HG02678 (cell line): ENCODE measurements around the gene TTLL4.

Experiments
- ATAC-seq: cut with Tn5 transposase; IDR thresholded peaks from one replicate; pipeline ENCODE4 v1.9.1; 2021; ENCODE audit warnings: mild to moderate bottlenecking, moderate library complexity; ENCODE audit not compliant: unreplicated experiment

TTLL4 gene

GRCh38 chr2:218781691-218782527 lies 71.3 kb downstream of the TTLL4 start, which contains the start of gene CYP27A1:
CYP27A1 (plus strand) TSS chr2:218782147; CDS start chr2:218782183, 36 bp downstream.
- no peak for ATAC-seq

DNA sequence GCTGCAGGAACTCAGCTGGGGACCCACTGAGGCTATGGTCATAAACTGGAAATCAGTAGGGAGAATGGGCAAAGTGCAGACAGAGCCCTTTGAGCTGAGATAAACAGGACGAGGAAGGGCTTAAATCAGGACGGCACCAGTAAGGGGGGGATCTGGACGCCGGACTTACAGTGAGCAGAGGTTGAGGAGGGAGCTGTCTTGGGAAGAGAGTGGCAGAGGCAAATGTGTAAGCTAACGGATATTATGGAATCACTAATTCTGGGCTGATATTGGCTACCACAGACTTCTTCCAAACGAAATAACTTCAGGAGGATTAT lies 71.9 kb downstream of the TTLL4 start:
- ATAC-seq = no peak

DNA sequence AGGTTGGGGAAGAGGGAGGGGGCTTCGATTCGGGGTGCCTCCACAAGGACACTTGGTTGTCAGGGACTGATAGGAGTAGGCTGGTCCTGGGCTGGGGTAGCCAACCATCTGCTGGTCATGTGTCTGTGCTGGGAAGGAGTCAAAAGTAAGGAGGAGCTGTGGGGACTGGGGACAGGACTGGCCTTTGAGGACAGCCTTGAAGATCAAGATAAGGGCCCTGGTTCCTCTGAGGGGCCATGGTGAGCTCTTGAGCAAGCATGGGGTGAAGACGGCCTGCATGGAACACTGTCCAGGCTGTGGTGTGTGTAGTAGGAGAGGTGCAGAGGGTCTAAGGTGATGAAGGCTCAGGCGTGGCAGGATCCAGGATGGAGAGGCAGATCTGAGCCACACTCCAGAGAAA lies 73.1 kb downstream of the TTLL4 start:
- ATAC-seq = no peak

DNA sequence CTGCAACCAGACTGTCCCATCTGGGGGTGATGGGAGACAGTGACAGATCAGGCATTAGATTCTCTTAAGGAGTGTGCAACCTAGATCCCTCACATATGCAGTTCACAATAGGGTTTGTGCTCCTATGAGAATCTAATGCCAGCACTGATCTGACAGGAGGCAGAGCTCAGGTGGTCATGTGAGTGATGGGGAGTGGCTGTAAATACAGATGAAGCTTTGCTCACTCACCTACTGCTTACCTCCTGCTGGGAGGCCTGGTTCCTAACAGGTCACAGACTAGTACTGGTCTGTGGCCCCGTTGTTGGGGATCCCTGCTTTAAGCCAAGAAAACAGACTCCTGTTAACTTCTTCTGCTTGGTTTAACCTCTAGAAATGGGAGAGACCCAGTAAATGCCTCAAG lies 74.5 kb downstream of the TTLL4 start:
- ATAC-seq = no peak

- no peak for ATAC-seq
Observed at GRCh38 chr2:218786133-218786532, 75.5 kb downstream of the TTLL4 start.

GRCh38 chr2:218788529-218789255 lies 78.1 kb downstream of the TTLL4 start:
- no peak for ATAC-seq

DNA sequence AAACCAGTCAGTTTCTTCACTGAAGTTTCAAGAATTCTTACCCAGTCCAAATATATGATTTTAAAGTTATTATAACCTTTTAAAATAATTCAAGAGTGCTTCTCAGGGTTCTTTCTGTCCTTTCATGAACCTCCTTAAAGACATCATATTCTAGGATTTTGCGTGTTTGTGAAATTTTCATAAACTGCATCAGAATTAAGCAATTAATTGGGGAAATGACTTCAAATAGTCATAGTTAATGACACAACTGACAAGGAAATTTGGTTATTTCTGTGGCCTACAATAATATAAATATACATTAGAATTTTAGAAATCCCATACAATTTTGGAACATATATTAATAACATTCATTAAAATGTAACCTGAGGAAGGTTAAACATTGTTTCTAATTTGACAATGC lies 81.8 kb downstream of the TTLL4 start:
- no peak for ATAC-seq

DNA sequence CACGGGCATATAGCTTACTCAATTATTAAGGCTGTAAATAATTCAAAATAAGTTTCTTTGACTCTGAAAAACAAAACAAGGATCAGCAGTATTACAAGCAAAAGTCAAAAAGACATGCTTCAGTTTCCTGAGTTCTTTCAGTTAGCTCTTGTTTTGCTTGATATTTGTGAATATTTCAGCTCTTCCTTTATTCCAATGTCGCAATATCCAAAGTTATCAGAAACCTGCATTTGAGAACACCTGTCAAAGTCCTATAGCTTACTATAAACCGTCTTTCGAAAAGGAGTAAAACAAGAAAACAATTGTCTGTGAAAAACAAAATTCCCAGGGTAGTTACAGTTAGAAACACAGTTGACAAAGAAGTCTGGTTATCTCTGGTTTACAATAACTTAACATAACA lies 86.1 kb downstream of the TTLL4 start:
- no peak for ATAC-seq

DNA sequence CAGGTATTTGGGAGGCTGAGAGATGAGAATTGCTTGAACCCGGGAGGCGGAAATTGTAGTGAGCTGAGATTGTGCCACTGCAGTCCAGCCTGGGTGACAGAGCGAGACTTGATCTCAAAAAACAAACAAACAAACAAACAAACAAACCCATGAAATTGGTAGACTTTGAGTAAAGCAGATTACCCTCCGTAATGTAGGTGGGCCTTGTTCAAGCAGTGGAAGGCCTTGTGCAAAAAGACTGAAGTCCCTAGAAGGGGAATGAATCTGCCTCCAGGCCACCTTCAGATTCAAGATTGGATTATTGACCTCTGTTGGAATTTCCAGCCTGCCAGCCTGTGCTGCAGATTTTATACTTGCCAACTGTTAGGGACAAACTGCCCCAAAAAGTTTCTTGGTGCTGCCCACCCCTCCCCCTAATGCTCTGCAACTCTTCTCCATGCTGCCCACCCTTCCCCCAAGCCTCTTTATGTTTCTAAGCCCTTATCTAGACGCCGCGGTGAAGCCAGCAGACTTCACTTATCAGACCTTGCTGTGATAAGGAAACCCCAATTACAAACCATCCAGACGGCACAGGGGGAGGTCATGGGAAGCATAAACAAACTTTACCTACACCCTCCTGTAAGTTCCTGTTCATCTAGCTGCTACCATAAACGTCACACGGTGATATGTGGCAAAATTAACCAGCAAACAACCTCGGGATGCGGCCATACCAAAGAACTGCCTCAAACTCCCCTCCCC lies 88.3 kb downstream of the TTLL4 start:
- ATAC-seq = no peak

- ATAC-seq = no peak
Observed at GRCh38 chr2:218799990-218800389, 89.4 kb downstream of the TTLL4 start.

- no peak for ATAC-seq
Observed at GRCh38 chr2:218802386-218802994, 91.9 kb downstream of the TTLL4 start.

DNA sequence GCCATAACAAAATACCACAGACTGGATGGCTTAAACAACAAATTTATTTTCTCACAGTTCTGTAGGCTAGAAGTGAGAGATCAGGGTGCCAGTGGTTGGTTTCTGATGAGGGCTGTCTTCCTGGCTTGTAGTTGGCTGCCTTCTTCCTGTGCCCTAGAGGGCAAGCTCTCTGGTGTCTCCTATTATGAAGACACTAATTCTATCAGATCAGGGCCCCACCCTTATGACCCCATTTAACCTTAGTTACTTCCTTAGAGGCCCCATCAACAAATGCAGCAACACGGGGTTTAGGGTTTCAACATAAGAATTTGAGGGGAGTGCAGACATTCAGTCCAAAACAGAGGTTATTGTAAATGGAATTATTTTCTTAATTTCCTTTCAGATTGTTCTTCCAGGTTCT lies 94.2 kb downstream of the TTLL4 start:
- ATAC-seq = no peak
